ENCODE measurements around the gene FBXO15.

FBXO15 gene

DNA sequence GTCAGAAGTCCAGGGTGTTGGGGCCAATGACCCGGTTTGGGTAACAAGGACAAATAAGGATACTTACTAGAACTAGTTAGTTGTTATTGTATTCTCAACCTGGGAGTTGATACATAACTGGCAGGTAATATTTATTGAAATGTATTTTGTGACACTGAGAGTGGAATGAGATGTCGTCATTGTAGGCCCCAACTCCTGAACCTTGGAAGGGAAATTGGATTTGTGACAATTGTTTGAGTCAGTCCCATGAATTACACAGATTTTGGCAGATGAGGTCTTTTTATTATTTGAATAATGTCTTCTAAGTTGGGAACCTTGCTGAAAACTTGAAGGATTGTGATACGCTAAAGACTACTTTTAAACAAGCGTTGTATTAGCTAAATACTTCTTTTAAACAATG lies 5.7 kb upstream of the FBXO15 start:
- DNase-seq, result no peak

DNA sequence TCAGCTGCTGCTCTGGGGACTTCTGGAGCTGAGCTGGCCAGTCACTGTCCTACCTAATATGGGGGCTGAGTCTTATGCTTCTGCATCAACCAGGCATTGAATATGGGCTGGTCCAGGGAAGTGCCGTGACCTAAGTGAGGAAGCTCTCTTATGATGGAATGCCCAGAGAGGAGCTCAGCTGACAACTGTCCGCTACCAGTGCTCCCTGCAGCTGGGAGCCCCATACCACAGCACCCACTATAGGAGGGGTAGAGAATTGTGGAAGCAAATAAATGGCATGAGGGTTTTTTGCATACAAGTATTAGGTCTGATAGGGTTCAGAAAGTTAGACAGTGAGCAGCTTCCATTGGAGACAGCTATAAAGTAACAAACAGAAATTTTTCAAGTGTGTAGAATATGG lies 5.2 kb upstream of the FBXO15 start:
- no peak for DNase-seq

DNA sequence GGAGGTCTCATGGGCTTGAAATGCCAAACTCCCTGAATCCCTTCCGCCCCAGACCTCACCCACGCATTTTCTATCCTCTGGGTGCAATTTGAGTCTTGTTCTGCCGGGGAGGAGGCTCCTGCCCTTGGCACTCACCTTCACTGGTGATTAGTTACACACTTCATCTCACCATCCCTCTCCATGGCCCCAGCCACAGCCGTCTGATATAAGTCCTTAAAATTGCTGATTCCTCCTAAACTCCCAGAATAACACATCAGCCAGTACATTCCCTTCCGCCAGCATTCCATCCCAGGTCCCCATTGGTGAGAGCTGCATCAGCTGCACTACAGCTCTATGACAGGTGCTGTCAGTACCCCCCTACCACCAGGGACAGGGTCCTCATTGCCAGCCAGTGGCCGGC lies 4.6 kb upstream of the FBXO15 start:
- DNase-seq, result no peak

DNA sequence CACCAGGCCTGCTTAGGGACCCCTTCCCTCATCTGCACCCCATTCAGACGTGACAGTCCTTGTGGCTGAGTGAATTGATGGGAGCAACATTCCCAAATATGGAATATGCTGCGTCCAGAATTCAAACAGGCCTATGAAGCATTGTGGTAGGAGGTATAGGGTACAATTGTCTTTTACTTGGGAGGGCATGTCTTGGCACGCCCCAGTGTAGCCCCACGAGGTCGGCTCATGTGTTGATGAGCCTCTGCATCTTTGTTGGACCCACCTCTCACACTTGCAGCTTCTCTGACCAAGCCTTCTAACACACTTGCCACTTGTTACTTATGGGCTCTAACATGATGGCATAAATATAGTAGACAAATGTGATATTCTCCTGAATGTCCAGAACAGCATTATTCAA lies 2.2 kb upstream of the FBXO15 start:
- no peak for DNase-seq

DNA sequence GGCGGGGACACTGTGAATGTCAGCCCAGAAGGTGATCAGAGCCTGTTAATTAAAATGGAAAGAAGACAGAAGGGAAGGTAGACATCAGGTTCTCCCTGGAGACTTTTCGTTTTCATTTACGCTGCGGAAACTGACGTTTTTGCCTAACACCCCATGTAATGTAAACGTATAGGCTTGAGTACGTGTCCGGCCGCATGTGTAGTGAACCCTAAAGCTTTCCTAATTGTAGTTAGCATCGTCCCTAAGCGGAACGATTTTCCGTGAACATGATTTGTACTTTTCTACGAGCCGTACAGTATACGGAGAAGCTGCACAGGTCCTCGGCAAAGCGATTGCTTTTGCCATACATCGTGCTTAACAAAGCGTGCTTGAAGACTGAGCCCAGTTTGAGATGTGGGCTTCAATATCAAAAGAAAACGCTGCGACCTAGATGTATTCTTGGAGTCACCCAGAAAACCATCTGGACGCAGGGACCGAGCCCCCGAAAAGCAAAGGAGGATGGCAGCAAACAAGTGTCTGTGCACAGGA lies 973 bp upstream of the FBXO15 start:
- DNase-seq, result no peak

DNA sequence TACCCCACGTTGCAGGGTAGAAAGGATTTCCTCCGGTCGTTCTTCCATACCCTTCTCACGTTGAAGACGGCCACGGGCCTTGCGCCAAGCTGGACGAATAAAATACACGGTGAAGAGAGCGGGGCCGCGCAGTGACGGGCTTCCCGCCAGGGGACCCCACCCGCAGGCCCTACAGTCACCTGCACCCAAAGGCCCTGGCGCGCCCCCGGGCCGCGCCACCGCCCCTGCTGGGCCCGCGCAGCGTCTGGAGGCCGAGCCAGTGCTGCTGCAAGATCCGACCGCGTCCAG lies 199 bp downstream of the FBXO15 start:
- no peak for DNase-seq

DNA sequence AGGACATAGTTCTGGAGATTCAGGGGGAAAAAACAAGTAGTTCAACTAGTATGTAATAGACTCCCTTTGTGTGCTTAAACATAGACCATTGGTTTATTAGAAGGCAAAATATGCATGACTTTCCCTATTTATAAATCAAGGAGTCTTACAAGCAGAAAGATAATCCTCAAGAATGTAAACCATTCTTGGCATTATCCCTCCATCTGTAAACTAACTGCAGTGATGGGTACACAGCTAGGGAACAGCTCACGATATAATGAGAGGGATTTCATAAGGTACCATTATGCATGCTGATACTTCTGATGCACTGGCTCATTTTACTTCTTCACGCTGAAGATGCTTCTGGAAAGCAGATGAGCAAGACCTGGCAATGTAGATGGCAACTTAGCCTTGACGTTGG lies 878 bp downstream of the FBXO15 start:
- no peak for DNase-seq

DNA sequence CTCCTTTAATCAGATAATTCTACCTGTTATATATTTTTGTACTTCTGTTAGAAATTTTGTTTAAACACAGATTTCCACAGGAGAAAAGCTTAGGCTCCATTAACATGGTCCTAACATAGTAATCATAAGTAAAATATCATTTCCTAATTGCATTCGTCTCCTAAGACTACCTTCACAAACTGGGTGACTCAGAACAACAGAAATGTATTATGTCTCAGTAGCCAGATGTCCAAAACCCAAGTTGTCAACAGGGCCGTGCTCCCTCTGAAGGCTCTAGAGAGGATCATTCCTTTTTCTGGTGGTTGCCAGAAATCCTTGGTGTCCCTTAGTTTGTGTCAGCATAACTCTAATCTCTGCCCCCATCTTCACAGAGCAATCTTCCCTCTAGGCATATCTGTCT lies 5.4 kb downstream of the FBXO15 start:
- DNase-seq, result no peak

DNA sequence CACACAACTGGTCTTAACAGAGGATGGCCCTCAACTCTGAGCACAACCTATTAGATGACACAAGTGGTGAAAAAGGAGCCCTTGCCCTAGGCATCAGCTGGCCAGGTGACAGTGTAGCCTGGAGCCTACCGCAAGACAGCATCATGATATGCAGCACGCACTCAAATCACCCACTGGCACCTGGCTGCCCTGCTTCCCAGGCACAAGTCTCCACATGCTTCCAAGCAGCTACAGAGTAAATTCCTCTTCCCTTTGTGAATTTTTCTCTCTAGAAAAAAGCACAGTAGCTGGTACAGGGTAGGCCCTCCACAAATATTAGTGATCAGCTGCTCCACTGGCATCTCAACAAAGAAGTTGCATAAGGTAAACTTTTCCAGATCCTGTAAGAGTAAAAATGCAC lies 6.0 kb downstream of the FBXO15 start:
- no peak for DNase-seq

DNA sequence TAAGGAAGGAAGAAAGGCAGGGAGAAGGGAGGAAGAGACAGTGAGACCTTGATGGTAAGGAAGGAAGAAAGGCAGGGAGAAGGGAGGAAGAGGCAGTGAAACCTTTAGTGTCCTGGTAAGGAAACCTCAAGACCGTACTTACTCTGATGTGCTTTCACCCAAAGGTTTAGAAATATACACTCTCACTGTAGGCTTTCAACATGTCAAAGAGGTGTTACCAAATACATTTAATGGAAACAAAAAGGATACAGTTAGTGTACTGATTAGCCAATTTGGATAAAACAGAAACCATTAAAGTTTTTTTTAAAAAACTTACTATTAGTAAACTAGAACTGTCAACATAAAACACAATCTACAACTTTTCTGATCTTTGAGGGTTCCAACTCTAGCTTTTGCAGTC lies 7.1 kb downstream of the FBXO15 start:
- DNase-seq, result no peak

DNA sequence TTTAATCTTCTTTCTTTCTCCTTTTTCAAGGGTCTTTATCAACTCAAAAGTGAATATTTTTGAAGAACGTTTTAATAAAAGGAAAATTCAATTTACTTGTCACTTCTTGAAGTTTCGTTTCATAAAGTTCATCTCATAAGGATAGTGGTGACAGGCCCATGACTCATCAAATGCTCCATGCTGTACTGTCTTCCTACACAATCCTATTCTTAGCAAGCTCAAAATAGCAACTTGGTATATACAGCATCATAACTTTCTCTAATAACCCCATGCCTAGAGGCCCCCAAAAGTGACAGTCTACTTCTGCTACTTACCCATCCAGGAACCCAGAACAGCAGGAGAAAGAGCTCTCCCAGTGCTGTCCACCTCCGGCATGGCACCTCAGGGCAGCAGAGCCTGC lies 7.7 kb downstream of the FBXO15 start:
- DNase-seq, result no peak

DNA sequence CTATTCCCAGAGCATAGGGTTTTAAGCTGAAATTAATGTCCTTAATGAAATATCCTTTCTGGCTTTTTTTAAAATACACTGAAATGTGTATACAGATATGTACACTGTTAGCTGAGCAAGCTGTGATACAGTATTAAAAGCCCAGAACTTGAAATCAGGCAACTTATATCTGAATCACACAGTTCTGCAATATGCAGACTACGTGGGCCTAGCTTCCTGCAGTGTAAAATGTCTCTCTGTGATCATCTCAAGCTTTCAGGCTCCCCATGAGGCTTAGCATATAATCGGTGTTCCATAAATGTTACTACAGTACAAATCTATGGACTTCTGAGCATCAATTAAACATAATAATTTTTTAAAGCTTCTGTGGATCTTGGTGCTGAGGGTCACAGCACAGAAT lies 8.2 kb downstream of the FBXO15 start:
- no peak for DNase-seq

DNA sequence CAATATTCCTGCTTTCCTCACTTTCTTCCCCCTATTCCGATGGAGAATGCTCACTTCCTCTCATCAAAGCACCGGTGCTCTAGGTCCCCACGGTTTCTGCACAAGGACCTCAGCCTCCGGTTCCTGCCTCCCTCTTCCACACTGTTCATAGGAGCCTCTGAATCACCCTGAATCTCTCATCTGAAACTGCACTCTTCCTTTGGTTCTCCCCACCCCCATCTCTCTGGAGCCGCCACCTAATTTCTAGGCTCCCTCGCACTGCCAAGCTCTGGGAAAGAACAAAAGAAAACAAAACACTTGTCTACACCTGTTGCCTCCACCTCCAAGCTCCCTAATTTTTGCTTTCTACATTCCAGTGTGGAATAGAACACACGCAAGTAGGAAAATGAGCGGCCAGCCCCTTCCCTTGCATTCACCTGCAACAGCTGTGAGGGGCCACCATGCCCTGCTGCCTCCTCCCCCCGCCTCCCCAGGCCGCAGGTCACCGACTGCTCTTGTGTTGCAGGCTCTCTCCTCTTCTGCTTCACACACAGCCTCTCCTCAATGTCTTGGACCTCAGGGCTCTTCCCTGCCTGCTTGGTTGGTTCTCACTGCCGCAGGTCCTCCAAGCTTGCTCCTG lies 9.6 kb downstream of the FBXO15 start:
- no peak for DNase-seq

DNA sequence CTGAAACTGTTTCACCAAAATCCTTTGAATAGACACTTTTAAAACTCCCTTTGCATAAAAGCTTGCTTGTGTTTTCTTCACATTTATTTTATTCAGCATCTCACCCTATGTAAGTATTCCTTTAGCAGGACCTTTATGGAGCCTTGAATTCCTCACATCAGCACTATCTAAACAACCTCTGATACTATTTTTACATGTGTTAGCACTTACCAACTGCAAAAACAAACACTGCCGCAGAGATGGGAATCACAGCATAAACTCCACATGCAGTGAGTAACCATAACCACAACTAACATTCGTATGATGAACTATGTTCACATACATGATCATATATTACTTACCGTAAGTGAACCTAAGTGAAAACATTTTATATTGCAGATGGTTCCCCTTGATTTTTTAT lies 15.4 kb downstream of the FBXO15 start:
- no peak for DNase-seq

DNA sequence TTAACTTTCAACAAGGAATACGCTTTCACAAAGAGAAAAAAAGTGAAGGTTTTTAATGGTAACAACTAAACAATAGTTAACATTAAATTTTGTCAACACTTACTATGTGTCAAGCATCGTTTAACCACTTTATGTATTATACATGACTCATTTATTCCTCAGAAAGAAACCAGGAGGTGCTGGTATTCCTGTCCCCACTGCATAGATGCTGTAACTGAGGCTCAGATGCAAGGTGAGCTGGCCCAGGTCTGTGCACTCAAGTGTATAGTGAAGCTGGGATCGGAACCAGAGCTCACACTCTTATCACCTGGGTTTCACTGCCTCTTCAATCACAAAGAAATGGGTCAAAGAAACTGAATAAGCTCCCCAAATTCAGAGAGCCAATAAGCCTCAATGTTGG lies 16.5 kb downstream of the FBXO15 start:
- DNase-seq, result no peak

DNA sequence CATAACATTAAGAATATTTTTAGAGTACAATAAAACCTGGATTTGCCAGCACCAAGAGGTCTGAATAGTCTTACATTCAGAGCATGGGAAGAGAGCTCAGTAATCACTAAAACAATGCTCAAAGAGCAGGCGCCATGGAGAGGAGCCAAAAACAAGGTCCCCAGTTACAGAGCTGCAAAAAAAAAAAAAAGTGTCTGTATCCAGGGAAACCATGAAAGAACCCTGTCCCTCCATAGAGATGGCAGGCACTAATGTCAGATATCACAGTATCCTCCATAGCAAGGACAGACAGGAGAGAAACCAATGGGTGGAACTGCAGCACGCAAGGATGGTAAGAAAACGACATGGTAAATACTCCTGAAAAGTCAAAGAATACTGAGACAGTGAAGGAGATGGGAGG lies 19.5 kb downstream of the FBXO15 start:
- no peak for DNase-seq

DNA sequence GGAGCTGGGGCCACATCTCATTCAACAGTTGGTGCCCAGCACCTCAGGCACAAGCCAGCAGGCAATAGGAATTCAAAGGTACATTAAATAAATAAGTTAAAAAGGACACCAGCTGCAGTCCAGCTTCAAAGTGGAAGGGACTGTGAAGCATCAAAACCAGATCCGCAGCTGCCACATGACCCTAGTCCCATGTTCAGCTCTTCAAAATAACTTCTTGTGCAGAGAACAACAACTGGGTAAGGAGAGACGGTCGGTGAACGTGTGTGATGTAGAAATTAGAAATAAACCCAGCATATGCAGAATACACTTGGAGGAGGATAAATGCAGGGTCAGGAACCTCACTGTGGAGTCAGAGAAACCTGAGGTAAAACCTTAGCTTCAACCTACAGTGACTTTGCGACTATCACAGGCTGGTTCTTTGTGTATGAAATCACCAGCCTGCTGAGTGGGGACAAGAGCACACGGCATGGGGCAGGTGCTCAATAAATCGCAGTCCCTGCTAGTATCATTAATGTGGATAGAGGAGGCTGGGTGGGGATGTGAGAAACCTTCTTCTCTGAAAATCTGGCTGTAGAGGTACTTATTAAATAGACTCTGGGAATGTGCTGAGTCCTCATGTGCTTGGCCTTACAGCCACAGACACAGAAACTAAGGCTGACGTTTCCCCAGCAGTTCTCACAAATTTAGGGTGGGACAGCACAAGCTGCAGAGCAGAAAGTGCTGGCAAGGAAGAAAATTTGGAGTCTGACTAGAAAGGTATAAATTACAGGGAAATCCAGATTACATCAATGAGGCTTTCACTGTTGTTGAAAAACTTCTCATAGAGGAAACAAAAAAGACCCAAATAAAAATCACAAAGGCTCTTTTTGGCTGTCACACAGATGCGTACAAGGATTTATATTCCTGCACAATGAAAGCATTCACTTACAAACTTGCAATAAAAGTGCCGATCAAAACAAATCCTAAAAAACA lies 20.7 kb downstream of the FBXO15 start:
- no peak for DNase-seq

DNA sequence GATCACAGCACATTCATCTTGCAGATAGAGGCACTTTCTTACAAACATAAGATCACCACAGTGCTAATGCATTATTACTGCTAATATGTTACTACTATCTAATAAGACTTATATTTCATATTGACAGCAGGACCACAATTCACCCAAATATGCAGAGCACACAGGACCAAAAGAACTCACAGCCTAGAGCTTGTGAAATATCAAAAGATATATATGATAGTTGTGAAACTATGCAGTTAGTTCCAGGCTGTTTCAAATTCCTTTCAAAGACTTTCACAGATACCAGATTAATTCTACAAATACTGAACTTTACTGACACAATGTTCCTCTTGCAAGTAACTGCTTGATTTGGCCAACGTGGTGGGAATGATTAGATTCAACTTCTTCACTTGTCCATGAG lies 23.0 kb downstream of the FBXO15 start:
- DNase-seq, result no peak

DNA sequence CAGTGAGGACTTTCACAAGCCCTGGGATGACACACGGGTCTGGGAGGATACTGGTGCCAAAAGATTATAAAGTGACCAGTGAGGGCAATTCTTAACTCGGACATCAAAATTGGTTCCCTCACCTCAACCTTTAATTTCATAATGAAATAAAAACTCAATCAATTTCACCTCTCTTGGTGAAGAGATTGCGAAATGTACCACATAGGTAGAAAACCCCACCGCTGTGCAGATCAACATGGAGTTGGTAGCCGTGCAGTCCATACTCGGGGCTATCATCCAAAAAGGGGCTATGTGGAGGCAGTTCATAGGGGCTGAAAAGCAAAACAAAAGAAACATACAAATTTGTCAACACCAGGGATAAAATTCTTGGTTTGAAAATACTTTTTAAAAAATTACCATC lies 24.4 kb downstream of the FBXO15 start:
- DNase-seq, result no peak

DNA sequence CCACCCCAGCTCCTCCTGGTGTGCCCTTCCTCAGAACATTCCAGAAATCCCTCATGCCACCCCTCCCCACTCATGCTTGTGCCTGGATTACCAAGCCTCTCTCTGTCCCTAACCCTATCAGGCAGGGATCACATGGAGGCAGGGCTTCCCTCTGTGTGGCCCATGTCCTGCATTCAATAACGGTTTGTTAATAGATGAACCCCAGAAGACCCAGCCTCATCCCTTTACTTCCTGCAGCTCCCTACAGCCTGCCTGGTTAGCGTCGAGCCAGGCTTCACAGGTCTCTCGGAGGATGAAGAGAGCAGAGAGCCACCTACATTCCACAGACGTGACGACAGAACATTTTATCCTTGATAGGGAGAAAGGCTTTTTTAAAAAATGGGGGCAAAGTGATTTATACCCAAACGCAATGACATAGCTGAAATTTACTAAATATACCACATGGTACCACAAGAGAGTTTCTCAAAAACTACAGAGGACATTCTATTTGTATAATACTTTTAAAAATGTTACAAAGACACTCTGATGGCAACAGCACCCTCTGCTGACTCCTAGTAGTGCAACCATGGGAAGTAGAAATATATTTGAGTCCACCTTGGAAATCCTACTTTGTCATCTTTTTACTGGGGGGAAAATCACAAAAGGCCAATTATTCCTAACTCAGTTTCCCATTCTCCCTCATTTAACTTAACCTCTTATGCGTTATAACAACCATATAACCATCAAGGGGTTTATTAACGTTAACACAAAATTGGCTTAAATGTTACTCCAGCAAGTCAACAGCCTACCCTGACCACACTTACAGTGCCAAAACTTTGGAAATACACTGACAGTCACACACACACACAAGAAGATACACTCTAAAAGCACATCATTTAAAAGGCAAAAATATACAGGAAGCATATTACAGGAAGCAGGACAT lies 30.7 kb downstream of the FBXO15 start:
- DNase-seq, result no peak

DNA sequence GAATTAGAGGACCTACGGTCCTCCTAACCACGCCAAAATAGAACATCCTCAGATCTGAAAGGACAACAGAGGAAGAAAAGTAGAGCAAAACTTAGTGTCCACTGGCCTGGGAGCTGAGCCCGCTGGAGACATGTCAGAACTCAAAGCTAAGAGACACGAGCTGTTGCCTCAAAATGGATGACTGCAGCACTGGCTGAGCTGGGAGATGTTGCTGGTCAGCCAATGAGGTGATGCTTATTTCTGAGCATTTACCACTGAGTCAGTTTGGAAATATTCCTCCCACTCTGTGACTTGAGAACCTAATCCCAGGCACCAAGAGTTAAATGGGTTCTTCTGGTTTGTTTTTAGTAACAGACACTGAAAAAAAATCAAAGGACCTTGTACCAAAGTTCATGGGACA lies 32.6 kb downstream of the FBXO15 start:
- DNase-seq, result no peak

DNA sequence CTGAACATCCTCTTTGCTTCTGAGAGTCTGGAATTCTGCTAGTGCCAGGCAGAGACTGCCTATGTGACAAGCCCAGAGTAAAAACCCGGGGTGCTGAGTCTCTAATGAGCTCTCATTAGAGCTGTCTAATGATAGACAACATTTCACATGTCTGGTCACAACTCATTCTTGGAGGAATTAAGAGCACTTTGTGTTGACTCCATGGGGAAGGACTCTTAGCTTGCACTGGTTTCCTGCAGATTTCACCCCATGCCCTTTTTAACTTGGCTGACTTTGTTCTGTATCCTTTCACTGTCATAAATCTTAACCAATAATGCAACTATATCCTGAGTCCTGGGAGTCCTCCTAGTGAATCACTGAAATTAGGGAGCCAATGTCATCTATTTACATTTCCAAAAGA lies 33.5 kb downstream of the FBXO15 start:
- no peak for DNase-seq

DNA sequence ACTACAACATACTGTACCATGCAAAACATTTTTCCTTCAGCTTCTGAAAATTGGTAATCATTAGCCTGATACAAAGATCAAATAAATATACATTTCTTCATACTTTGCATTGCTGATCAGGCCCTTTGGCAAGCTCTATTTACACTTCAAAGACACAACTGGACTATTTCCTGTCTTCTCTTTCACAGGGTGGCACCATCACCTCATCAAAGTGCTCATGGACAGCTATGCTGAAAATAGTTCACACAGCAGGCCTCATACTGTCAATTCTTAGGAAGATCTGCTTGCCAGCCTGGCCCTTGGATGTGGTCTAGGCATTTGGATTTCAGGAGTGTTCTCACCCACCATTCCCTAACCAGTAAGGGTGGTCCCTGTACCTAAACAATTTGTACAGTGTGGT lies 33.9 kb downstream of the FBXO15 start:
- no peak for DNase-seq

DNA sequence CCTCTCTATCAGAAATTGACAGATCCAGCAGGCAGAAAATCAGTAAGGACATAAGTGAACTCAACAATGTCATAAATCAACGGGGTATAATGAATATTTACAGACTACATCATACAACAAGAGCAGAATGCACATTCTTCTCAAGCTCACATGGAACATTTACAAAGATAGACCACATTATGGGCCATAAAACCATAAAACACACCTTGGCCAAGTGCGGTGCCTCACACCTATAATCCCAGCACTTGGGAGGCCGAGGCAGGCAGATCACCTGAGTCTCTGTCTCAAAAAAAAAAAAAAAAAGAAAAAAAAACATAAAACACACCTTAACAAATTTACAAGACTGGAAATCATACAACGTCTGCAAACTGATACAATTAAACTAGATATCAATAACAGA lies 36.7 kb downstream of the FBXO15 start:
- no peak for DNase-seq

Data from cerebellar nuclear complex (tissue), 1 donor.